ENCODE results near the gene TMEM273.

TMEM273 gene

GRCh38 chr10:49162761-49163310 lies 25.4 kb downstream of the TMEM273 start:
- no peak for DNase-seq

- no peak for DNase-seq
Measured at GRCh38 chr10:49162063-49162462, 26.1 kb downstream of the TMEM273 start.

GRCh38 chr10:49161411-49161997 lies 26.7 kb downstream of the TMEM273 start:
- DNase-seq = no peak

- DNase-seq = no peak
Measured at GRCh38 chr10:49160814-49161213, 27.4 kb downstream of the TMEM273 start.

- DNase-seq = no peak
Measured at GRCh38 chr10:49160110-49160509, 28.1 kb downstream of the TMEM273 start.

GRCh38 chr10:49158915-49159314 lies 29.3 kb downstream of the TMEM273 start:
- no peak for DNase-seq

GRCh38 chr10:49158404-49158803 lies 29.8 kb downstream of the TMEM273 start:
- no peak for DNase-seq

- DNase-seq = no peak
Measured at GRCh38 chr10:49157229-49157628, 31.0 kb downstream of the TMEM273 start.

- no peak for DNase-seq
Measured at GRCh38 chr10:49154641-49155040, 33.5 kb downstream of the TMEM273 start.

- DNase-seq = no peak
Measured at GRCh38 chr10:49153971-49154370, 34.2 kb downstream of the TMEM273 start.

- no peak for DNase-seq
Measured at GRCh38 chr10:49153115-49153514, 35.1 kb downstream of the TMEM273 start.

- no peak for DNase-seq
Measured at GRCh38 chr10:49152663-49153062, 35.5 kb downstream of the TMEM273 start.

- DNase-seq = no peak
Measured at GRCh38 chr10:49152037-49152436, 36.2 kb downstream of the TMEM273 start.

GRCh38 chr10:49151481-49151880 lies 36.7 kb downstream of the TMEM273 start:
- no peak for DNase-seq

- DNase-seq = no peak
Measured at GRCh38 chr10:49151025-49151445, 37.2 kb downstream of the TMEM273 start.

- DNase-seq = no peak
Measured at GRCh38 chr10:49150426-49150825, 37.8 kb downstream of the TMEM273 start.

- DNase-seq = no peak
Measured at GRCh38 chr10:49149881-49150280, 38.3 kb downstream of the TMEM273 start.

- no peak for DNase-seq
Measured at GRCh38 chr10:49144058-49144720, 44.0 kb downstream of the TMEM273 start.

- DNase-seq = no peak
Measured at GRCh38 chr10:49143249-49143648, 44.9 kb downstream of the TMEM273 start.

- no peak for DNase-seq
Measured at GRCh38 chr10:49141541-49142332, 46.5 kb downstream of the TMEM273 start.

- no peak for DNase-seq
Measured at GRCh38 chr10:49140304-49141177, 47.6 kb downstream of the TMEM273 start.

- no peak for DNase-seq
Measured at GRCh38 chr10:49139846-49140195, 48.4 kb downstream of the TMEM273 start.

All from activated CD4-positive, alpha-beta T cell treated with anti-CD3 and anti-CD28 coated beads, Interleukin-10, Interleukin-2, amounts not matched to agents 100 ng/mL and 50 ng/mL, durations not matched to agents 16 hours and 8 hours (primary cell).